Activated B cell treated with CpG ODN at 0.5 μM for 24 hours (primary cell): ENCODE measurements around the gene THRA. TPM values are rescaled to one million over a fixed set of nuclear protein-coding genes. Genes with fewer than 3 reads are reported as not detected.

ENCODE experiments used
- ATAC-seq: fragments of 200-7000 bp; cut with Tn5 transposase; one replicate; pipeline ENCODE4 v1.10.0; 2021; ENCODE audit warnings: low read depth, mild to moderate bottlenecking, moderate library complexity
- CTCF ChIA-PET: fragments of 350-600 bp; sonication (Branson Sonifier 250); formaldehyde crosslinking; loops from one replicate; lab custom pipeline; 2021; ENCODE audit warnings: antibody characterized with exemption; lab: Charles Lee
- POLR2A ChIA-PET: fragments of 350-600 bp; sonication (Branson Sonifier 250); formaldehyde crosslinking; loops from one replicate; lab custom pipeline; 2021; ENCODE audit warnings: antibody characterized with exemption; lab: Charles Lee
- DNase-seq: peaks from one replicate; pipeline ENCODE4 v3.0.0; 2022
- H3K27ac Mint-ChIP-seq: one replicate; pipeline ENCODE4 v1.8.0; 2020; ENCODE audit warnings: mixed read lengths
- H3K27me3 Mint-ChIP-seq: one replicate; pipeline ENCODE4 v1.8.0; 2021; ENCODE audit warnings: mixed read lengths
- H3K36me3 Mint-ChIP-seq: one replicate; pipeline ENCODE4 v1.8.0; 2021; ENCODE audit warnings: low read depth, mixed read lengths
- H3K4me1 Mint-ChIP-seq: one replicate; pipeline ENCODE4 v1.8.0; 2021; ENCODE audit warnings: mixed read lengths
- H3K4me3 Mint-ChIP-seq: one replicate; pipeline ENCODE4 v1.8.0; 2020; ENCODE audit warnings: mild to moderate bottlenecking, mixed read lengths
- H3K9me3 Mint-ChIP-seq: one replicate; pipeline ENCODE4 v1.8.0; 2020; ENCODE audit warnings: mixed read lengths
- intact Hi-C: fragments of 100-400 bp; cut with micrococcal nuclease; formaldehyde crosslinking; loops from one replicate; pipeline ENCODE4 v1.15.1; 2024
- total RNA-seq: library from RNA; stranded (reverse); gene quantifications from 2 replicates; pipeline ENCODE4 v1.2.3, GENCODE V29; 2022
- TF ChIP-seq, protein P1 (sequence below): fragments of 200-600 bp; IDR thresholded peaks from one replicate; pipeline ENCODE4 v1.8.0; 2022; ENCODE audit warnings: antibody characterized with exemption, mild to moderate bottlenecking

Gene THRA
- total RNA-seq, 1 donor from 2014 or later: 5.9 TPM

DNA sequence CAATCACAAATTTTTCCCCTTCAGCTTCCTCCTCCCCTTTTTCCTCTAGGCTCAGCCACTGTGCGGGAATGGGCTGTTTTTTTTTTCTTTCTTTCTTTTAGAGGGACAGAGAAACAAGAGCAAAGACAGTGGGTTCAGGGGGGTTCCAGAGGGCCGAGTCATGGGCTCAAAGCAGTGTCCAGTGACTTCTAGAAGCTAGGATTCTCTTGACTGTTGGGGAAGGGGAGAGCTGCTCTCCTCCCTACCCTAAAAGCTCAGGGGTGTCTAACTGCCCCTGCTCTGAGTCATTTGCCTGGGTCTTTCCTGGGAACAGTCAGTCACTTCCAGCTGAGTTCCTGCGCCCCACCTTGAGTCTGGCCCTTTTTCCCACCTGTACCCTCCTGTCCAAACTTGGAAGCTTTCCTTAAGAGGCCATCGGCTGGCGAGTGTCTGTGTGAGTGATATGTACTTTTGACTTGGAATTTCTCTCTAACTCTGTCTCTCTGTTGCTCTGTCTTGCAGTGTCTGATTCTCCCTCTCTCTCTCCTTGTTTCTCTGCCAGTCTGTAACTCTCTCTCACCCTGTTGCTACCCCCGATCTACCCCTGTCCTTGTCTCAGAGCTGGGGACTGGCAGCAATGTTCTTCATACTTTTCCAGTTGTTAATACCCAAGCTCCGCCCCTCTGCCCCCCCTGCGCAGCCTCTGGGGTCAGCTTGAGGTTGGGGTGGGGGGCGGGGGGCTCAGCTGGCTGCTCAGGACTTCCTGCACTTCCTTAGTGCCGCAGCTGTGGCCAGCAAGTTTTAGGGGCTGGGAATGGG, 2.4 kb downstream of the THRA start:
- peaks cover 64% of the 10 kb centered on the region for H3K4me1 Mint-ChIP-seq
- intact Hi-C loops: no loop called here
- CTCF ChIA-PET: interaction anchor here (1.1 to 3.8 kb wide), 4 partner anchors 10 to 52 kb away, joined by 4 to 43 read pairs (median 22); no protein-coding TSS in a partner anchor
- POLR2A ChIA-PET: interaction anchor here (0.5 to 2.4 kb wide), 4 partner anchors 11 to 100 kb away, joined by 3 to 7 read pairs (median 5); partner anchors contain the start of gene MED24
- TF ChIP-seq, protein P1, sequence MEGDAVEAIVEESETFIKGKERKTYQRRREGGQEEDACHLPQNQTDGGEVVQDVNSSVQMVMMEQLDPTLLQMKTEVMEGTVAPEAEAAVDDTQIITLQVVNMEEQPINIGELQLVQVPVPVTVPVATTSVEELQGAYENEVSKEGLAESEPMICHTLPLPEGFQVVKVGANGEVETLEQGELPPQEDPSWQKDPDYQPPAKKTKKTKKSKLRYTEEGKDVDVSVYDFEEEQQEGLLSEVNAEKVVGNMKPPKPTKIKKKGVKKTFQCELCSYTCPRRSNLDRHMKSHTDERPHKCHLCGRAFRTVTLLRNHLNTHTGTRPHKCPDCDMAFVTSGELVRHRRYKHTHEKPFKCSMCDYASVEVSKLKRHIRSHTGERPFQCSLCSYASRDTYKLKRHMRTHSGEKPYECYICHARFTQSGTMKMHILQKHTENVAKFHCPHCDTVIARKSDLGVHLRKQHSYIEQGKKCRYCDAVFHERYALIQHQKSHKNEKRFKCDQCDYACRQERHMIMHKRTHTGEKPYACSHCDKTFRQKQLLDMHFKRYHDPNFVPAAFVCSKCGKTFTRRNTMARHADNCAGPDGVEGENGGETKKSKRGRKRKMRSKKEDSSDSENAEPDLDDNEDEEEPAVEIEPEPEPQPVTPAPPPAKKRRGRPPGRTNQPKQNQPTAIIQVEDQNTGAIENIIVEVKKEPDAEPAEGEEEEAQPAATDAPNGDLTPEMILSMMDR: no peak
- H3K27me3 Mint-ChIP-seq: no peaks in the 10 kb centered on the region
- H3K36me3 Mint-ChIP-seq: no peaks in the 10 kb centered on the region
- peak overlapping the region; percentile 35 for H3K27ac Mint-ChIP-seq
- peak overlapping the region; percentile 39 for H3K4me3 Mint-ChIP-seq
- DNase-seq (no peak), ATAC-seq (no peak)
- H3K9me3 Mint-ChIP-seq: no peaks in the 10 kb centered on the region

DNA sequence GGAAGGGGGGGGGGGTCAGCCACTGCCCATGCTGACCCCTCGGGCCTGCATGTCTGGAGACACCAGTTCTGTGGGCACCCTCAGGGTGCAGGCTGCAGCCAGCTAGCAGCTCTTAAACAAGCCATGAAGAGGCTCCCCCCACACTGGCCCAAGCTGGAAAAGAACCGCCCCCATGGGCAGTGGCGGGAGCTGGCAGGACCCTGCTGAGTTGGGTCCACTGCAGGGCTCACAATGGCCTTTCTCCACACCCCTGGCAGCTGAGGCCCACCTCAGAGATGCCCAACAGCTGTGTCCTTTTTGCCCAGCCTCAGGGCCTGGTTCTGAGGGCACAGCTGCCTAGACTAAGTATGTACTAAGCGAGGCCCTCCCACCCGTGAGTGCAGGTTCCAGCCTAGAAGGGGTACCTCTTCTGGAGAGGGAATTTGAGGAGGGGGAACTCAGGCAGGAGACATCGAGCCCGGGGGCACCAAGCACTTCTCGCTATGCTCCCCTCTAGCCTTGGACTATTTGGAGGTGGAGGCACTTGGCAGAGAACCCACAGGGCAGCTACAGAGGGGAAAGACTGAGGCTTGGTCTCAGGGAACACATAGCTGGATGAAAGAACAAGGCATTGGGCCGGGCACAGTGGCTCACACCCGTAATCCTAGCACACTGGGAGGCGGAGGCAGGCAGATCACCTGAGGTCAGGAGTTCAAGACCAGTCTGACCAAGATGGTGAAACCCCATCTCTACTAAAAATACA, 3.2 kb downstream of the THRA start:
- Mint-ChIP-seq H3K9me3 (no peaks in the 10 kb centered on the region), H3K27me3 (no peaks in the 10 kb centered on the region), H3K4me3 (no peak overlapping the region), H3K27ac (no peak overlapping the region), H3K4me1 (peaks cover 71% of the 10 kb centered on the region), H3K36me3 (no peaks in the 10 kb centered on the region)
- ChIA-PET CTCF (interaction anchor here (0.9 to 3.8 kb wide), 6 partner anchors 9 to 126 kb away, joined by 3 to 43 read pairs (median 7); no protein-coding TSS in a partner anchor), POLR2A (interaction anchor here (0.5 to 0.6 kb wide), 2 partner anchors 12 to 99 kb away, joined by 3 to 5 read pairs; no protein-coding TSS in a partner anchor)
- no peak for DNase-seq
- ATAC-seq: no peak
- TF ChIP-seq, protein P1: no peak
- intact Hi-C loops: no loop called here

DNA sequence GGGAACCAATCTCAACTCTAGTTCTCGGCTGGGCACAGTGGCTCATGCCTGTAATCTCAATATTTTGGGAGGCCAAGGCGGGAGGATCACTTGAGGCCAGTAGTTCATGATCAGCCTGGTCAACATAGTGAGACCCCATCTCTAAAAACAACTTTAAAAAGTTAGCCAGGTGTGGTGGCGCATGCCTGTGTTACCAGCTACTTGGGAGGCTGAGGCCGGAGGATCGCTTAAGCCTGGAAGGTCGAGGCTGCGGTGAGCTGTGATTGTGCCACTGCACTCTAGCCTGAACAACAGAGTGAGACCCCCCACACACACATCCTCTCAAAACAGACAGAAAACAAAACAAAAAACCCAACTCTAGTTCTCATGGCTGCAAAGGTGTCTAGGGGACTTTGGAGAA, 4.9 kb downstream of the THRA start:
- peaks cover 72% of the 10 kb centered on the region for H3K4me1 Mint-ChIP-seq
- no peak overlapping the region for H3K4me3 Mint-ChIP-seq
- TF ChIP-seq, protein P1: no peak
- ATAC-seq (no peak), DNase-seq (no peak)
- no peaks in the 10 kb centered on the region for H3K9me3 Mint-ChIP-seq
- ChIA-PET CTCF (interaction anchor here (1.6 to 3.8 kb wide), 4 partner anchors 8 to 54 kb away, joined by 4 to 37 read pairs (median 10); no protein-coding TSS in a partner anchor), POLR2A (interaction anchor here (1.1 kb wide), 1 partner anchor 56 kb away, joined by 3 read pairs; no protein-coding TSS in a partner anchor)
- no peaks in the 10 kb centered on the region for H3K27me3 Mint-ChIP-seq
- H3K27ac Mint-ChIP-seq: no peak overlapping the region
- intact Hi-C loops: no loop called here
- no peaks in the 10 kb centered on the region for H3K36me3 Mint-ChIP-seq

DNA sequence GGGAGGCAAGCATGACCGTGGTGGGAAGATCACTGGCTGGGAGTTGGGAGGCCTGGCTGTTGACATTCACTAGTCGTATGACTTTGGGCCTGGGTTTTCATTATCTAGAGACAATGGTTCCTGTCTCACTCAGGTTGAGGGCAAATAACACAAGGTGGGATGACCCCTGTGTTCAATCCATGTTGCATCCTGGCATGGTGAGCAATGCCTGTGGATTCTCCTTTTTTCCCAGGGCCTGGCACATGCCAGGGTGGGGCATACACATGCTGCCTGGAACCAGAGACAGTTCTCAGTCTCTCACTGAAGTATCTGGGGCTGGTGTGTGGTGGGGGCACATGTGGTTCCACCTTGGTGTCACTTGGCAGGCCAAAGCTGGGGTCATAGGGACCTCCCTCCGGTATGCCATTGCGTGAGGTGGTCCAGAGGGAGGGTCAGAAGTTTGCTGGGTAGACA, 5.4 kb downstream of the THRA start:
- no peaks in the 10 kb centered on the region for H3K36me3 Mint-ChIP-seq
- ChIA-PET CTCF (interaction anchor here (1.0 to 2.6 kb wide), 3 partner anchors 18 to 45 kb away, joined by 3 to 11 read pairs (median 3); no protein-coding TSS in a partner anchor), POLR2A (interaction anchor here (1.5 to 2.0 kb wide), 2 partner anchors 14 to 22 kb away, joined by 3 to 10 read pairs; partner anchors contain the start of gene MED24)
- ATAC-seq (no peak), DNase-seq (no peak)
- H3K27me3 Mint-ChIP-seq: no peaks in the 10 kb centered on the region
- no peaks in the 10 kb centered on the region for H3K9me3 Mint-ChIP-seq
- intact Hi-C loops: no loop called here
- peak overlapping the region; percentile 86 for H3K4me3 Mint-ChIP-seq
- peaks cover 72% of the 10 kb centered on the region for H3K4me1 Mint-ChIP-seq
- H3K27ac Mint-ChIP-seq: peak overlapping the region; percentile 77
- TF ChIP-seq, protein P1: no peak
